AG04450 (cell line): ENCODE data around the gene ROM1. TPM values are rescaled to one million over a fixed set of nuclear protein-coding genes. Genes with fewer than 3 reads are reported as not detected.

ENCODE experiments used
- CTCF ChIA-PET: fragments of 300-600, 350-600 bp; formaldehyde crosslinking; extraction: SDS; loops from one replicate; lab custom pipeline; 2022; ENCODE audit warnings: antibody characterized with exemption, inconsistent platforms; lab: Charles Lee
- POLR2A ChIA-PET: fragments of 350-600 bp; formaldehyde crosslinking; extraction: SDS; loops from one replicate; lab custom pipeline; 2021; ENCODE audit warnings: antibody characterized with exemption, inconsistent platforms; lab: Yijun Ruan, JAX
- DNase-seq: peaks from one replicate; pipeline ENCODE4 v3.0.0-alpha.2; 2011; ENCODE audit warnings: low read depth, low spot score
- H3K27ac ChIP-seq: one replicate; pipeline ENCODE4 v1.5.1; 2012; ENCODE audit warnings: low read depth, low read length, control low read depth
- H3K27me3 ChIP-seq: one replicate; pipeline ENCODE4 v1.6.0; 2012; ENCODE audit warnings: low read length; ENCODE audit not compliant: control insufficient read depth, insufficient read depth
- H3K4me3 ChIP-seq: 2 replicates; pipeline ENCODE4 v1.5.1; 2011; ENCODE audit warnings: mild to moderate bottlenecking, low read depth, low read length, control low read depth
- H3K9me3 ChIP-seq: 2 replicates; pipeline ENCODE4 v1.5.1; 2012; ENCODE audit warnings: low read length; ENCODE audit not compliant: control insufficient read depth, insufficient read depth
- polyA plus RNA-seq: library from polyadenylated mRNA; depleted of rRNA; stranded (reverse); fragments of >200 nt; gene quantifications from 2 replicates; pipeline ENCODE4 v1.2.3, GENCODE V29; 2011
- TF ChIP-seq, protein P1 (sequence below): IDR thresholded peaks from 2 replicates; pipeline ENCODE4 v1.5.1; 2011; ENCODE audit warnings: low read depth, low read length, control low read depth, inconsistent platforms

Gene ROM1
- polyA plus RNA-seq, 1 experiment: 1.4 TPM

DNA sequence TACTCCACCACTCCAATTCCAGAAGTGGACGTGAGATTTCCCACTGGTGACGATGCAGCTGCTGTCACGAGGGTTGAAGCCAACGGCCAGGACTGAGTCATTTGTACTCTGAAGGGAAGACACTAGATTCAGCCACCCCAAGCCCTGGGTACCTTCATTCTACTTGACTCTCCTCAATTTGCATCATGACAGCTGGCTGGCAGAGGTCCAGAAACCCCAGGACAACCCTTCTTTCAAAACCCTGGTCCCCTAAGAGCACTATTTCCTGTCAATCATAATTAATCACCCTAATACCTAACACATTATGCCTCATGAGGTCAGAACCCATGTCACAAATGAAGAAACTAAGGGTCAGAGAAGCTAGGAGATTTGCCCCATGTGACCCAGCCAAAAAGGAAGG, 5.3 kb upstream of the ROM1 start:
- ChIA-PET CTCF (interaction anchor here (0.9 kb wide), 1 partner anchor 19 kb away, joined by 3 read pairs; no protein-coding TSS in a partner anchor), POLR2A (no interaction called here)
- no peaks in the 10 kb centered on the region for H3K27me3 ChIP-seq
- peaks cover 2% of the 10 kb centered on the region; the same call in 1 of the 2 replicates for H3K9me3 ChIP-seq
- H3K4me3 ChIP-seq: no peak overlapping the region
- H3K27ac ChIP-seq: no peak overlapping the region
- no peak for DNase-seq
- TF ChIP-seq, protein P1, sequence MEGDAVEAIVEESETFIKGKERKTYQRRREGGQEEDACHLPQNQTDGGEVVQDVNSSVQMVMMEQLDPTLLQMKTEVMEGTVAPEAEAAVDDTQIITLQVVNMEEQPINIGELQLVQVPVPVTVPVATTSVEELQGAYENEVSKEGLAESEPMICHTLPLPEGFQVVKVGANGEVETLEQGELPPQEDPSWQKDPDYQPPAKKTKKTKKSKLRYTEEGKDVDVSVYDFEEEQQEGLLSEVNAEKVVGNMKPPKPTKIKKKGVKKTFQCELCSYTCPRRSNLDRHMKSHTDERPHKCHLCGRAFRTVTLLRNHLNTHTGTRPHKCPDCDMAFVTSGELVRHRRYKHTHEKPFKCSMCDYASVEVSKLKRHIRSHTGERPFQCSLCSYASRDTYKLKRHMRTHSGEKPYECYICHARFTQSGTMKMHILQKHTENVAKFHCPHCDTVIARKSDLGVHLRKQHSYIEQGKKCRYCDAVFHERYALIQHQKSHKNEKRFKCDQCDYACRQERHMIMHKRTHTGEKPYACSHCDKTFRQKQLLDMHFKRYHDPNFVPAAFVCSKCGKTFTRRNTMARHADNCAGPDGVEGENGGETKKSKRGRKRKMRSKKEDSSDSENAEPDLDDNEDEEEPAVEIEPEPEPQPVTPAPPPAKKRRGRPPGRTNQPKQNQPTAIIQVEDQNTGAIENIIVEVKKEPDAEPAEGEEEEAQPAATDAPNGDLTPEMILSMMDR: no peak

DNA sequence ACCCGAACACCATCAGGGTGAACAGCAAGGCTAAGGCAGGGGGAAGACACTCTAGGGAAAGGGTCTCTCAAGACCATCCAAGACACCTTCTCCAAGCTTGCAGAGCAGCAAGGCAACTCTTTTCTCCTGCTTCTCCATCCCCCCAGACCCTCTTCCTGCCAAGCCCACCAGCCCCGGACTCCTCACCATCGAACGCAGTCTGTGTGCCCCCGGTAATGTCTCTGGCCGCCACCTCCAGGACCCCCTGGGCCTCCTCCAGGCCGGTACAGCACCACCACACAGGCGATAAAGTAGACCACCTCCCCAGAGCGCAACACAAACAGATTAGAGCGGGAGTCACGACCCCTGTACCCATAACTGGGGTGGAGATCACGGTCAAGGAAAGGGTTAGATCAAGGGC, 4.3 kb upstream of the ROM1 start:
- POLR2A ChIA-PET: interaction anchor here (0.6 kb wide), 1 partner anchor 133 kb away, joined by 3 read pairs; no protein-coding TSS in a partner anchor
- no peak overlapping the region for H3K27ac ChIP-seq
- no peaks in the 10 kb centered on the region; the same call in 1 of the 2 replicates for H3K9me3 ChIP-seq
- CTCF ChIA-PET: no interaction called here
- no peak overlapping the region for H3K4me3 ChIP-seq
- TF ChIP-seq, protein P1: no peak
- H3K27me3 ChIP-seq: no peaks in the 10 kb centered on the region
- DNase-seq: no peak

DNA sequence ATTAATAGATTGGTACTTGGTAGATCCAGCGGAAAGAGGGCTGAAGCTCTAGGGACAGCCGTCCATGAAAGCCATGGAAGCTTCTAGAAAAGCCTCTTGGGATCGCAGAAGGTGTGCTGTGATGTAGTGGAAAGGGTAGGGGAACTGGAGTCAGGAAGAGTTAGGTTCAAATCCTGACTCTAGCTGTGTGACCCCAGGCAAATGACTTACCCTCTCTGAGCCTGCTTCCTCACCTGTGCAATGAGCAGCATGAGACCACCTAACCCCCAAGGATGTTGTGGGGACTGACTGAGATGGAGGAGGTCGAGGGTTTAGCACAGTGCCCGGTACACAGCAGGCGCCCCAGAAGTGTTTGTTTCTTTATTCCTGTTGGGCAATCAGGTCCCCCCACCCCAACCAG, 2.7 kb upstream of the ROM1 start:
- POLR2A ChIA-PET: interaction anchor here (1.5 kb wide), 1 partner anchor 19 kb away, joined by 5 read pairs; the partner anchor contains the start of gene TUT1
- no peaks in the 10 kb centered on the region; the same call in 1 of the 2 replicates for H3K9me3 ChIP-seq
- H3K4me3 ChIP-seq: no peak overlapping the region
- CTCF ChIA-PET: interaction anchor here (1.7 to 1.8 kb wide), 2 partner anchors 9 to 18 kb away, joined by 5 to 14 read pairs; partner anchors contain the start of genes MTA2 and TUT1
- TF ChIP-seq, protein P1: no peak
- H3K27me3 ChIP-seq: no peaks in the 10 kb centered on the region
- H3K27ac ChIP-seq: no peak overlapping the region
- no peak for DNase-seq

DNA sequence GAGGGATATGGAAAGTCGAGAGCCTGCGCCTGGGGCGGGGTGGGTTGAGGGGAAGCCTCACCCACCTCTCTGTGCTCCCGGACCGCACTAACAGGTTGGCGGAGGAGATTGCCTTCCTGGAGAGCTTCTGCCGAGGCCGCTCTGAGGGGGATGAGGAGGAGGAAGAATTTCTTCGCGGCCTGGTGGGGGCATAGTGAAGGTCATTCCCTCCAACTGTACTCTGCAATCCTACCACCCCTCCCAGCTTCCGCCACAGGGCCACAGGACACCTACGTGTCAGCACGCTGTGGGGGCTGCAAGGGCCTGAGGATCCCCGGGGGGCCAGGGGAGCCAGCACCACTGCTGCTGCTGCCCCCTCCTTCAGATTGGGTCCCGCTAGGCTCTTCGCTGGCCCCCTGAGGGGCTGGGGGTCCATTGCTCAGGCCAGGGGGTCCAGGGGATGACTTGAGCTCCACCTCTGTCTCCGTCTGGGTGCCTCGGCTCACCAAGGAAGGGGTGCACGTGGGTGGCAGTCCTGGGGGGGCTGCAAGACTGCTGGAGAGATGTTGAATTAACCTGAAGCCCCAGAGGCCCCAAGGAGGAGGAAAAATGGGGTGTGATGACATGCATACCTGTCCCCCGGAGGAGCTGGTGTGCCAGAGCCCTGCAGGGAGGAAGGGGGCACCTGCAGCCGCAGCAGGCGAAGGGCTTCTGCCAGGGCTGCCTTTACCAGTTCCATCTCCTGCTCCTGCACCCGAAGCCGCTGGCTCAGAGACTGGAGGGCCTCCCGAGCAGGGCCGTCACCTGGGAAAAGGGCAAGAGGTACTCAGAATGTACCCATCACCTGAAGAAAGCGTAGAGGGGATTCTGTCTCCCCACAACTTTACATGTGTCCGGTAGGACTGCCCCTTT, 2.0 kb upstream of the ROM1 start:
- Histone ChIP-seq H3K27me3 (no peaks in the 10 kb centered on the region), H3K9me3 (no peaks in the 10 kb centered on the region; the same call in 1 of the 2 replicates), H3K4me3 (peak overlapping the region; percentile 79), H3K27ac (peak overlapping the region; percentile 21)
- ChIA-PET POLR2A (interaction anchor here (0.6 to 1.6 kb wide), 9 partner anchors 8 to 143 kb away, joined by 3 to 9 read pairs (median 5); partner anchors contain the start of genes B3GAT3, C11orf98, CSKMT and GANAB), CTCF (interaction anchor here (0.6 to 1.8 kb wide), 12 partner anchors 10 to 243 kb away, joined by 3 to 14 read pairs (median 5); partner anchors contain the start of genes B3GAT3, C11orf98, CSKMT and MTA2)
- TF ChIP-seq, protein P1: no peak
- DNase-seq: no peak
